ENCODE data around the gene PANK3.

GRCh38 chr5:168608821-168609220, 29.7 kb upstream of the PANK3 start:
- no peak for TF ChIP-seq EZH2 (IDR thresholded peaks at IDR 0.05; ENCODE audit: low read length, missing control alignments)
- TF ChIP-seq, protein P1, sequence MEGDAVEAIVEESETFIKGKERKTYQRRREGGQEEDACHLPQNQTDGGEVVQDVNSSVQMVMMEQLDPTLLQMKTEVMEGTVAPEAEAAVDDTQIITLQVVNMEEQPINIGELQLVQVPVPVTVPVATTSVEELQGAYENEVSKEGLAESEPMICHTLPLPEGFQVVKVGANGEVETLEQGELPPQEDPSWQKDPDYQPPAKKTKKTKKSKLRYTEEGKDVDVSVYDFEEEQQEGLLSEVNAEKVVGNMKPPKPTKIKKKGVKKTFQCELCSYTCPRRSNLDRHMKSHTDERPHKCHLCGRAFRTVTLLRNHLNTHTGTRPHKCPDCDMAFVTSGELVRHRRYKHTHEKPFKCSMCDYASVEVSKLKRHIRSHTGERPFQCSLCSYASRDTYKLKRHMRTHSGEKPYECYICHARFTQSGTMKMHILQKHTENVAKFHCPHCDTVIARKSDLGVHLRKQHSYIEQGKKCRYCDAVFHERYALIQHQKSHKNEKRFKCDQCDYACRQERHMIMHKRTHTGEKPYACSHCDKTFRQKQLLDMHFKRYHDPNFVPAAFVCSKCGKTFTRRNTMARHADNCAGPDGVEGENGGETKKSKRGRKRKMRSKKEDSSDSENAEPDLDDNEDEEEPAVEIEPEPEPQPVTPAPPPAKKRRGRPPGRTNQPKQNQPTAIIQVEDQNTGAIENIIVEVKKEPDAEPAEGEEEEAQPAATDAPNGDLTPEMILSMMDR (conservative IDR thresholded peaks at IDR 0.05 in 1 of 2, IDR thresholded peaks at IDR 0.05 in 1 of 2; ENCODE audit: low read depth in 1 of 2, low read length in 2 of 2), result no peak

Measured in fibroblast of lung (primary cell).